Measurements from ENCODE around the gene RAB3IP. TPM values are rescaled to one million over a fixed set of nuclear protein-coding genes. Genes with fewer than 3 reads are reported as not detected.

Gene RAB3IP
- total and polyA plus RNA-seq, 7 donors, result 3.6 to 40.0 (median 11.4) TPM

- intact Hi-C loops (cut with DNase I), result no loop called here
- H3K27me3 ChIP-seq, result no peaks in the 10 kb centered on the region
- WGBS, 2 donors, result 33 to 70% methylated on average over 1 of the region's 1 CpG
- H3K4me3 ChIP-seq, result no peak overlapping the region
- DNase-seq, result no peak
- no peaks in the 10 kb centered on the region for H3K4me1 ChIP-seq
- H3K9me3 ChIP-seq, result no peaks in the 10 kb centered on the region
- H3K27ac ChIP-seq, result no peak overlapping the region
- TF ChIP-seq CTCF (IDR thresholded peaks at IDR 0.05) (no peak), POLR2A (IDR thresholded peaks at IDR 0.05) (no peak), EP300 (IDR thresholded peaks at IDR 0.05) (no peak), POLR2AphosphoS5 (IDR thresholded peaks at IDR 0.05) (no peak)
- H3K36me3 ChIP-seq, result no peaks in the 10 kb centered on the region
Measured at GRCh38 chr12:69732088-69732487, 6.6 kb upstream of the RAB3IP start.

- peaks cover 0 to 4% (median 0%) of the 10 kb centered on the region in 4 donors for H3K4me1 ChIP-seq
- no peaks in the 10 kb centered on the region for H3K36me3 ChIP-seq
- H3K27ac ChIP-seq, result no peak overlapping the region
- no peaks in the 10 kb centered on the region for H3K27me3 ChIP-seq
- no peak overlapping the region for H3K4me3 ChIP-seq
- no peaks in the 10 kb centered on the region for H3K9me3 ChIP-seq
- no peak for DNase-seq
- WGBS, 2 donors, result 77 to 82% methylated on average over 1 of the region's 1 CpG
- intact Hi-C loops (cut with DNase I), result no loop called here
- TF ChIP-seq CTCF (IDR thresholded peaks at IDR 0.05), result no peak
Measured at GRCh38 chr12:69733638-69734037, 5.0 kb upstream of the RAB3IP start.

- intact Hi-C loops (cut with DNase I), result no loop called here
- peak; percentile 69 for DNase-seq
- Histone ChIP-seq H3K27ac (peak overlapping the region; percentile 33 to 68 (median 62)), H3K36me3 (no peaks in the 10 kb centered on the region), H3K4me3 (peak overlapping the region; percentile 35 to 98 (median 72)), H3K27me3 (no peaks in the 10 kb centered on the region), H3K4me1 (peaks cover 0 to 17% (median 7%) of the 10 kb centered on the region in 4 donors), H3K9me3 (no peaks in the 10 kb centered on the region)
- WGBS, 2 donors, result 0 to 1% methylated on average over 66 of the region's 66 CpGs
- TF ChIP-seq POLR2A (IDR thresholded peaks at IDR 0.05) (no peak), EP300 (IDR thresholded peaks at IDR 0.05) (no peak), POLR2AphosphoS5 (IDR thresholded peaks at IDR 0.05) (no peak), CTCF (IDR thresholded peaks at IDR 0.05) (no peak)
Measured at GRCh38 chr12:69739287-69740191, 879 bp downstream of the RAB3IP start.

- Histone ChIP-seq H3K4me1 (peaks cover 0 to 11% (median 7%) of the 10 kb centered on the region in 4 donors), H3K27ac (no peak overlapping the region), H3K9me3 (no peaks in the 10 kb centered on the region), H3K4me3 (no peak overlapping the region), H3K36me3 (no peaks in the 10 kb centered on the region), H3K27me3 (no peaks in the 10 kb centered on the region)
- TF ChIP-seq POLR2A (IDR thresholded peaks at IDR 0.05) (no peak), CTCF (IDR thresholded peaks at IDR 0.05) (no peak), EP300 (IDR thresholded peaks at IDR 0.05) (no peak), POLR2AphosphoS5 (IDR thresholded peaks at IDR 0.05) (no peak)
- no peak for DNase-seq
- WGBS, 2 donors, result 82 to 92% methylated on average over 4 of the region's 4 CpGs
- intact Hi-C loops (cut with DNase I), result no loop called here
Measured at GRCh38 chr12:69744109-69744508, 5.4 kb downstream of the RAB3IP start.
